ENCODE data around the gene SLC35A3.

GRCh38 chr1:100028765-100029164 lies 59.0 kb downstream of the SLC35A3 start:
- TF ChIP-seq SUZ12 (IDR thresholded peaks at IDR 0.05; ENCODE audit: extremely low read depth, insufficient read depth, insufficient read length) (no peak), YY1 (IDR thresholded peaks at IDR 0.05; ENCODE audit: insufficient read depth, insufficient read length) (no peak), ZNF274 (IDR thresholded peaks at IDR 0.05; ENCODE audit: low read depth, low read length) (no peak)

Measured in NT2/D1 (cell line).